ENCODE data around the gene TPK1. TPM values are rescaled to one million over a fixed set of nuclear protein-coding genes. Genes with fewer than 3 reads are reported as not detected.

The TPK1 gene
- total RNA-seq, 1 donor from 2014 or later: 3.5 TPM

- DNase-seq (ENCODE audit: low spot score): no peak
- TF ChIP-seq CTCF (IDR thresholded peaks at IDR 0.05): no peak
- no peaks in the 10 kb centered on the region for H3K4me1 Mint-ChIP-seq (ENCODE audit: low read depth)
- H3K36me3 Mint-ChIP-seq (ENCODE audit: low read depth): no peaks in the 10 kb centered on the region
- H3K27ac Mint-ChIP-seq (ENCODE audit: unreplicated experiment): no peak overlapping the region
- H3K27me3 Mint-ChIP-seq (ENCODE audit: low read depth): no peaks in the 10 kb centered on the region
- no peaks in the 10 kb centered on the region for H3K9me3 Mint-ChIP-seq (ENCODE audit: low read depth)
- H3K4me3 Mint-ChIP-seq (ENCODE audit: unreplicated experiment): no peak overlapping the region
These were observed 288.0 kb downstream of the TPK1 start for GRCh38 chr7:144547888-144548287.

GRCh38 chr7:144546782-144547181 is 289.1 kb downstream of the TPK1 start:
- Mint-ChIP-seq H3K4me3 (ENCODE audit: unreplicated experiment) (no peak overlapping the region), H3K27me3 (ENCODE audit: low read depth) (no peaks in the 10 kb centered on the region), H3K4me1 (ENCODE audit: low read depth) (no peaks in the 10 kb centered on the region), H3K36me3 (ENCODE audit: low read depth) (no peaks in the 10 kb centered on the region), H3K9me3 (ENCODE audit: low read depth) (no peaks in the 10 kb centered on the region), H3K27ac (ENCODE audit: unreplicated experiment) (no peak overlapping the region)
- no peak for TF ChIP-seq CTCF (IDR thresholded peaks at IDR 0.05)
- DNase-seq (ENCODE audit: low spot score): no peak

- no peak for DNase-seq (ENCODE audit: low spot score)
- no peaks in the 10 kb centered on the region for H3K27me3 Mint-ChIP-seq (ENCODE audit: low read depth)
- H3K4me3 Mint-ChIP-seq (ENCODE audit: unreplicated experiment): no peak overlapping the region
- H3K9me3 Mint-ChIP-seq (ENCODE audit: low read depth): no peaks in the 10 kb centered on the region
- no peaks in the 10 kb centered on the region for H3K4me1 Mint-ChIP-seq (ENCODE audit: low read depth)
- TF ChIP-seq CTCF (IDR thresholded peaks at IDR 0.05): no peak
- no peaks in the 10 kb centered on the region for H3K36me3 Mint-ChIP-seq (ENCODE audit: low read depth)
- no peak overlapping the region for H3K27ac Mint-ChIP-seq (ENCODE audit: unreplicated experiment)
These were observed 290.5 kb downstream of the TPK1 start for GRCh38 chr7:144545330-144545729.

- no peak overlapping the region for H3K27ac Mint-ChIP-seq (ENCODE audit: unreplicated experiment)
- H3K4me1 Mint-ChIP-seq (ENCODE audit: low read depth): peaks cover 3% of the 10 kb centered on the region
- H3K27me3 Mint-ChIP-seq (ENCODE audit: low read depth): no peaks in the 10 kb centered on the region
- DNase-seq (ENCODE audit: low spot score): no peak
- no peaks in the 10 kb centered on the region for H3K36me3 Mint-ChIP-seq (ENCODE audit: low read depth)
- peaks cover 6% of the 10 kb centered on the region for H3K9me3 Mint-ChIP-seq (ENCODE audit: low read depth)
- no peak overlapping the region for H3K4me3 Mint-ChIP-seq (ENCODE audit: unreplicated experiment)
- TF ChIP-seq CTCF (IDR thresholded peaks at IDR 0.05): no peak
These were observed 301.0 kb downstream of the TPK1 start for GRCh38 chr7:144534655-144535395.

GRCh38 chr7:144534196-144534595 is 301.7 kb downstream of the TPK1 start:
- no peaks in the 10 kb centered on the region for H3K36me3 Mint-ChIP-seq (ENCODE audit: low read depth)
- no peaks in the 10 kb centered on the region for H3K27me3 Mint-ChIP-seq (ENCODE audit: low read depth)
- TF ChIP-seq CTCF (IDR thresholded peaks at IDR 0.05): no peak
- peaks cover 6% of the 10 kb centered on the region for H3K9me3 Mint-ChIP-seq (ENCODE audit: low read depth)
- H3K27ac Mint-ChIP-seq (ENCODE audit: unreplicated experiment): no peak overlapping the region
- no peak overlapping the region for H3K4me3 Mint-ChIP-seq (ENCODE audit: unreplicated experiment)
- no peak for DNase-seq (ENCODE audit: low spot score)
- peaks cover 3% of the 10 kb centered on the region for H3K4me1 Mint-ChIP-seq (ENCODE audit: low read depth)

Measured in chondrocyte (in vitro differentiated cells).